ENCODE data around the gene GBA3. TPM values are rescaled to one million over a fixed set of nuclear protein-coding genes. Genes with fewer than 3 reads are reported as not detected.

GBA3 gene
- total and polyA plus RNA-seq, 2 donors (not counting 3 experiments of a cell fraction or from before 2014, with no cell fraction given): not detected

GRCh38 chr4:22648996-22649395 lies 43.7 kb upstream of the GBA3 start:
- no TSS peak for BruUV-seq (replicated peaks)
- dilution Hi-C loops (cut with MboI; ENCODE audit: extremely low pct_ligation_motif_present, low sequenced_read_pairs) (no loop called here), intact Hi-C loops (cut with micrococcal nuclease) (no loop called here)
- no peak overlapping the region for H3K4me3 ChIP-seq (replicated peaks in 1 of 3; ENCODE audit: insufficient read depth in 1 of 3, low read depth in 1 of 3, low read length in 3 of 3)
- H3K27ac ChIP-seq (ENCODE audit: insufficient read depth, low read depth, low read length): no peak overlapping the region
- no peaks in the 10 kb centered on the region for H4K20me1 ChIP-seq (replicated peaks; ENCODE audit: control insufficient read depth, extremely low read depth, insufficient read depth, low read length)
- no peaks in the 10 kb centered on the region for H3K36me3 ChIP-seq (ENCODE audit: control insufficient read depth in 2 of 2, extremely low read depth in 1 of 2, insufficient read depth in 2 of 2, low read length in 2 of 2)
- FAIRE-seq: no peak
- no peaks in the 10 kb centered on the region for H3K9me1 ChIP-seq (replicated peaks; ENCODE audit: control insufficient read depth, extremely low read depth, insufficient read depth, low read length)
- H3K4me1 ChIP-seq (ENCODE audit: control insufficient read depth, extremely low read depth, insufficient read depth, low read length): no peaks in the 10 kb centered on the region
- no peak overlapping the region for H3K4me2 ChIP-seq (ENCODE audit: insufficient read depth, low read length)
- H3K9me3 ChIP-seq (replicated peaks; ENCODE audit: control insufficient read depth, insufficient read depth, low read length): no peaks in the 10 kb centered on the region
- TF ChIP-seq EZH2 (IDR thresholded peaks at IDR 0.05; ENCODE audit: borderline replicate concordance, low read depth, low read length, severe bottlenecking) (no peak), CTCF (IDR thresholded peaks at IDR 0.05; ENCODE audit: extremely low read depth in 1 of 2, insufficient read depth in 1 of 2, low read depth in 1 of 2, low read length in 2 of 2) (no peak), GATA2 (IDR thresholded peaks at IDR 0.05; ENCODE audit: insufficient read depth, insufficient read length, low read depth, low read length) (no peak), MAX (IDR thresholded peaks at IDR 0.05; ENCODE audit: insufficient read depth, insufficient read length) (no peak), JUN (IDR thresholded peaks at IDR 0.05; ENCODE audit: borderline replicate concordance, insufficient read depth, insufficient read length, low read depth) (no peak), FOS (IDR thresholded peaks at IDR 0.05; ENCODE audit: borderline replicate concordance, insufficient read depth, low read length) (no peak), MYC (IDR thresholded peaks at IDR 0.05; ENCODE audit: low read depth, low read length) (no peak), POLR2AphosphoS5 (IDR thresholded peaks at IDR 0.05; ENCODE audit: insufficient read depth, low read depth, low read length) (no peak), POLR2A (IDR thresholded peaks at IDR 0.05; ENCODE audit: low read depth, low read length) (no peak)
- CTCF ChIA-PET: no interaction called here
- no peaks in the 10 kb centered on the region for H3K79me2 ChIP-seq (ENCODE audit: control insufficient read depth, insufficient read depth, low read length)
- no peak overlapping the region for H3K9ac ChIP-seq (replicated peaks; ENCODE audit: extremely low read depth, insufficient read depth, low read length)
- POLR2A ChIA-PET: no interaction called here
- DNase-seq (ENCODE audit: low read depth, low spot score): no peak
- H3K27me3 ChIP-seq (ENCODE audit: control insufficient read depth in 2 of 2, insufficient read depth in 2 of 2, low read length in 2 of 2): no peaks in the 10 kb centered on the region
- H2AFZ ChIP-seq (ENCODE audit: low read depth, low read length): no peak overlapping the region

Data from endothelial cell of umbilical vein (primary cell).